GM18907 (cell line): ENCODE results near the gene LIME1.

Experiments
- ATAC-seq: cut with Tn5 transposase; IDR thresholded peaks from one replicate; pipeline ENCODE4 v1.9.1; 2021; ENCODE audit warnings: mild to moderate bottlenecking, moderate library complexity; ENCODE audit not compliant: unreplicated experiment

The LIME1 gene

DNA sequence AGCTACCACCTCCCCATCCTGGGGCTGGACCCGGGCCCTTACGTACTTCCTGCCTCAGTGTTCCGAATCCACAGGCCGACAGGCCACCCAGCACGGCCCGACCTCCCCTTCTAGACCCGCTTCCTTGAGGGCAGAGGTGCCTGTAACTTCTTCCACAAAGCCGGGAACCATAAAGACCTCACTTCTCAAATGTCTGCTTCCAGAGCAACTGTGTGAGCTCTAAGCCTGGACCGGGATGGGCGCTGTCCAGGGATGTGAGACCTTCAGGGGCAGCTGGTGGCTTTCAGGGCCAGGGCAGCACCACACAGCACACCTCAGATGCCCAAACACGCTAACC, 12.4 kb downstream of the LIME1 start:
- ATAC-seq: no peak

DNA sequence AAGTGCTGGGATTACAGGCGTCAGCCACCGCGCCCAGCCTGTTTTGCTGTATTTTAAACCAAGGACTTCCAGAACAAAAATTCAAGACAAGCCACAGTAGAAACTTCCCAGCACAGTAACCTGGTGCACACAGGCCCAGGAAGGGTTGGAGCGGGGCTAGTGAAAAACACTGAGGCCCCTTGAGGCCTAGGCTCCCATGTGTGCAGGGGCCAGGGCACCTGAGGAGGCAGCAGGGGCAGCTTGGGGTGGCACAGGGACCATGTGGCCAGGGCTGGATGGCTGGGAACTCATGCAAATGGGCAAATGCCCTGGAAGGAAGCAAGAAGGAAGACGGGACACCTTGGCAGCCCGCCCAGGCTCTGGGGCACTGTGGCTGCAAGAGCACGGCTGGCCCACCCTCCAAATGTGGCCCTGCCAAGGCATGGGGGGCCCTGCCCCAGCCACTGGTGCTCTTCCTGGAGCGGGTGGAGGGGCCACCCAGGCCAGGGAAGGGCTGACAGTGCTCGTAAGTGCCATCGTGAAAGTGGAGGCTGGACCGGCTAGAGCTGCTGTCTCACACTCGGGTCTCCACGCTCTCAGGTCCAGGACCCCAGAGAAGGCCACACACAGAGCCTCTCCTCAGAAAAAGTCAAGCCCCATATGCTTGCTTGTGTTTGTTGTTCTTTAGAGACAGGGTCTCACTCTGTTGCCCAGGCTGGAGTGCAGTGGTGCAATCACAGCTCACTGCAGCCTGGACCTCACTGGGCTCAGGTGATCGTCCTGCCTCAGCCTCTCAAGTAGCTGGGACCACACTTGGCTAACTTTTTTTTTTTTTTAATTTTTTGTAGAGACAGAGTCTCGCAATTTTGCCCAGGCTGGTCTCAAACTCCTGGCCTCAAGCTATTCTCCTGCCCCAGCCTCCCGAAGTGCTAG, 13.4 kb downstream of the LIME1 start:
- ATAC-seq: no peak

DNA sequence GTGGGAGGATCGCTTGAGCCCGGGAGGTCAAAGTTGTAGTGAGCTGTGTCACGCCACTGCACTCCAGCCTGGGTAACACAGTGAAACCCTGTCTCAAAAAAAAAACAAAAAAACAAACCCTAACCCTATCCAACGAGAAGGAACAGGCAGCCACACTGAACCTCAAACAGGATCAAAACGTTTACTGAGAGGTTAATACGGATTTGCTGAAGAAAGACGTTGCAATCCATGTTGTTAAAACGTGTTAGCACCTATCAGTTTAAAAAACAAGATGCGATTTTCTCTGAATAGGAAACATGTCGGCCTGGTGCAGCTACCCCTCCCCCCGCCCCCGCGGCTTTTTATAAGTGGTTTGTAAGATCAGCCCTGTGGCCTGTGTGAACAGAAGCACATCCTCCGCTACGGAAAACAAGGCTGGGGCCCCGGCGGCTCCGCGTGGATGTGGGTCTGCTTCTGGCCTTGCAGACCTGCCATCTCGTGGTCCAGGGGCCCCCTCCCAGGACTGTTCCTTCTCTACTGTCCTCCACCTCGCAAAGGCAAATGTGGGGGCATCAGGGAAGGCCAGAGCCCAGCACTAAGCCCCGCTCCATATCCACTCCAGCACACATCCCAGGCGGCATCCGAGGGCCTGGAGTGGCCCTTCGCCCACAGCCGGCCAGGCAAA, 14.5 kb downstream of the LIME1 start:
- no peak for ATAC-seq

DNA sequence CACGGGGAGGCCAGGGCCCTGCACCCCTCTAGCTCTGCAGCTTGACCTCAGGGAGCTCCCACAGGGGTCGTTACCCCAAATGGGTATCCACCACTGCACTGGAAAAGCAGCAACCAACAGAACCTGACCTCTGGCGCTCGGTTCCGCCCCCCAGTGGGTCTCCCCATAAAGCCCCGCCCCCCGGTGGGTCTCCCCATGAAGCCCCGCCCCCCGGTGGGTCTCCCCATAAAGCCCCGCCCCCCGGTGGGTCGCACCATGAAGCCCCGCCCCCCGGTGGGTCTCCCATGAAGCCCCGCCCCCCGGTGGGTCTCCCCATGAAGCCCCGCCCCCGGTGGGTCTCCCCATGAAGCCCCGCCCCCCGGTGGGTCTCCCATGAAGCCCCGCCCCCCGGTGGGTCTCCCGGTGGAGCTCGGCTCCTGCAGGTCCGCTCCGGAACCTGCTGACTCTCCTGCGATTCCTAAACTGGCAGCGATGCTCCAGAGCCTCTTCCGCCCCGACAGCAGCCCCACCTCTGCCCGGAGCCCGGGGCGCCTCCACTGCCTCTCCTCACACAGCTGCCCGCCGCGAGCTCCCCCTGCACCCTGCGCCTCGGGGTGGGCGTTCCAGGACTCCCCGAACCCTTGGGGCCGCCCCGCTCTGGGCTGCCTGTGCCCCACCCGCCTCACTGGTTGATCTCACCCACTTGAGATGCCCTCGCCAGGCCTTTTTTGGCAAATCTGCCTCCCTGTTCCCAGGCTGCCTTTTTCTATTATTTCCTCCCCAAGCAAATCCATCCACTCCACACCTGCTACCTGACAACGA, 15.2 kb downstream of the LIME1 start:
- no peak for ATAC-seq

DNA sequence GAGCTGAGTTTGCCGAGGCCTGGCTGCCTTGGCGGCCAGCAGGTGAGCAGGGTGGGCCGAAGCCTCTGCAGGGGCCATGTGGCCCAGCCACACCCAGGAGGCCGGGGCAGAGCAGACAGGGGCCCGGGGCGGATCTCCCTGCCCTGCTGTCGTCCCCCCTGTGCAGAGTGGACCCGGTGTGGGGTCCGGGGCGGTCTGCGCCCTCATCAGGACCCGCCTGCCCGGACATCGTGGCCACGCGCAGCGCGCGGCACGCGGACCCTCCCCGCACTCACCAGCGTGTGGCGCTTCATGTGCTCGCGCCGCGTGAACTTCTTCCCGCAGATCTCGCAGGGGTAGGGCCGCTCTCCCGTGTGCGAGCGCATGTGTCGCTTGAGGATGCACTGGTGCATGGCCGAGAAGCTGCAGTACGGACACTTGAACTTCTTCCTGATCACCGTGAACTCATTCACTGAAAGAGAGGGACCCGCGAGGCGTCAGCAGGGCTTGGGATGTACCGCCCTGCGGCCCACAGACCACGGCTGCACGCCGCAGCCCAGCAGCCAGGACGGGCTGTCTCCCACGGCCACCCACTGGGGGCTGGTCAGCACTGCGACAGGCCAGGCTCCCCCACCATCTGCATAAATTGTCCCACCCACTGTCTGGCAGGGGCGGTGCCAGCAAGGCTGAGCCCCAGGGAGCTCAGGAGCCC, 16.1 kb downstream of the LIME1 start:
- ATAC-seq: no peak

DNA sequence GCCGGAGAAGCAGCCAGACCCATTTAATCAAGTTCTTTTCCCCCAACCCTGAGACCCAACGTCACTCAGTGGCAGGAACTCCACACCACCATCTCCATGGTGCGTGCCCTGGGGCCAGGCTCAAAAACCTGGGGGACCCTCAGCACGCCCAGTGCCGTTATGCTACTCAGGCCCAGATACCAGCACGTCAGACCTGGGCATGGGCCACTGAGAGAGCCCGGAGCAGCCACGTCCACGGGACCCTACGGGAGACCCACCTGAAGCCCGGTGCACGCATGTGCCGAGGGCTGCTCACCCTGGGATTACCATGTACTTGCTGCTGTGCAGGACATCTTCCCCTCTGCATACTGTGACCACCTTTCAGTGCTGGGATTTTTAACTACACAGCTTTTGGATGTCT, 16.9 kb downstream of the LIME1 start:
- ATAC-seq: no peak

DNA sequence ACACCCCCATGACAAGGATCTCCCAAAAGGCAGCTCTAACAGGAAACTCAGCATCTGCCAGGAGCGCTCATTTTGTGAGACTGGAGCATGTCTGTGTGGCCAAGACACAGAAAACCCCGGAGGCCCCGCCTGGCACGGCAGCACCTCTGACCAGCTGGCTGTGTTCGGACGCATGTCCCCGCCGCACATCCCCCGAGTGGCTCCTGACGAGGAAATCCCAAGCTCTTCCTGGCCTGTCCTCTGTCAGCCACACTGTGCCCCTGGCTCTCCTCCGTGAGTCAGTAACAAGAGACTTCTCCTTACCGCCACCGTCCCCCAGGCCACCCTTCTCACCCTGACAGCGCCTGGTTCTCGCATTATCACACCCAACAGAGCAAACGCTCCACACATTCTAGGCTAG, 17.5 kb downstream of the LIME1 start:
- ATAC-seq: no peak

DNA sequence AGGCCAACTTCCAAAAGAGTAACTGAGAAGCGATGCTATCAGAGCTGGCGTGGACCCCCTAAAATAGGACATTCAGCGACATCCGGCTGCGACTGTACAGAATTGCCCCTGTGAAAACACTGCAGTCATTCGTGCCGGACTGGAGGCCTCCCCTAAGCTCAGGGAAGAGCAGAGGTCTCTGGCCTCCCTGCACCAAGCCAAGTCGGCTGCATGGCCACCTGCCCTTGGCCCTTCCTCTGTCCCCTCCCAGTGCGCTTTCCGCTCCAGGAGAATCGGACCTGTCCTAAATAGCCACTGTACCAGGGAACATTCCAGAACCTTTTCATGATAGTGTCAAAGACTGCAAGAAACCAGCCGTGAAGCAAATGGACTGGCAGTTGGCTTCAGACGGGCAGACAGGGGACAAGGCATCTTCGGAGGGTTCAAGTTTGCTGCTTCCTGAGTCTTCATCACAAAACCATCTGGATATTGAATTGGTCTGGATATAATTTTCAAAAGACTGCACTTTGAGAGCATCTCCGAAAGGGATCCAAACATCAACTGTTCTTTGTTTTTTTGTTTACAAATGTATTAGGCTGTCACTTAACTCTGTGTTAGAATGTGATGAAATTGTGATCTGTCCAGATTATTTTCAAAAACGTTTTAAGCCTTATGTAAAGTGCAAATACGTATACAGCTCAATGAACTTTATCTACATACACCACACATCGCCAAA, 19.6 kb downstream of the LIME1 start:
- no peak for ATAC-seq

DNA sequence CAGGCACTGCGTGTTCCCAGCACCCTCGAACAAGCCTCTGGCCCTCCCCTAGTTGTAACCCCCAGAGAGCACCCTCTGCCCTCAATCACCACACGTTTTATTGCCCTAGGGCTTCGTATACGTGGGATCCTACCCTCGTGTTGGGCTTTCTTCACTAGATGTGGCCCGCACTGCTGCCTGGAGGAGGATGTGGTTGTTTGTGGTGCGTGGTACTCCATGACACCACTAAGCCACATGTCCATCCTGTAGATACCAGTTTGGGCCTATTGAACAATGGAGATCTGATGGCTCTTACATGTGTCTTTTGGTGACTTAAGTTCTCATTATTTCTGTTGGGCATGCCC, 20.2 kb downstream of the LIME1 start:
- no peak for ATAC-seq

DNA sequence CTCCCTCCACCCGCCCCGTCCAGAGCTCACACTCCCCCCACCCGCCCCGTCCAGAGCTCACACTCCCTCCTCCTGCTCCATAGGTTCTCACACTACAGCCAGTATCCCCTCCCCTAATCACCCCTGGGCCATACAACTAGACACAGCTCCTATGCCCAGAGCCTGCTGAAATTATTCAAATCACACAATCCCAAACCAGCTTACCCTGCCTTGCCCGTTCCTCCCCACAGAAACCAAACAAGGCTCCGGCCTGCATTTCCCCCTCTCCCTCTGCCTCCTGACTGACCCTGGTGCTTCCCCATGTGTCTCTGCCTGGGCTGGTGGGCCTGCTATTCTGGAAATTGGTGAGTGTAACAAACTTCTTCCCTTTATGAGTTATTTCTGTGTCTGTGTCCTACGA, 21.7 kb downstream of the LIME1 start:
- no peak for ATAC-seq

DNA sequence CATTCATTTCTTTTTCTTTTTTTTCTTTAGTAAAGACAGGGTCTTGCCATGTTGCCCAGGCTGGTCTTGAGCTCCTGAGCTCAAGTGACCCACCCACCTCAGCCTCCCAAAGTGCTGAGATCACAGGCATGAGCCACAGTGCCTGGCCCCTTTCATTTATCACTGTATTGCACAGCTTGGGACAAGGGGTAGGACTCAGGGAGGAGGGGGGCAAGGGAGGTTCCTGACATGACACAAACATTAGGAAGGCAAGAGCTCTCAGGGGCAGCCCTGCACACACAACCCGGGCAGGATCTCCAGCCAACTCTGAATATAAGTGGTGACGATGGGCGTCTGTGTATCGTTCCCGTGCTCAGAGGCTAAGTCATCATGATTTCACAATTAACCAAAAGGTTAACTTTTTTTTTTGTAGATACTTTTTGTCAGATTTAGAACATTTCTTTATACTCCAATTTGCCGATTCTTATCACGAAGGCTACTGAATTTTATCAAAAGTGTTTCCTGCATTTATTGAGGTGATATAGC, 23.0 kb downstream of the LIME1 start:
- no peak for ATAC-seq

DNA sequence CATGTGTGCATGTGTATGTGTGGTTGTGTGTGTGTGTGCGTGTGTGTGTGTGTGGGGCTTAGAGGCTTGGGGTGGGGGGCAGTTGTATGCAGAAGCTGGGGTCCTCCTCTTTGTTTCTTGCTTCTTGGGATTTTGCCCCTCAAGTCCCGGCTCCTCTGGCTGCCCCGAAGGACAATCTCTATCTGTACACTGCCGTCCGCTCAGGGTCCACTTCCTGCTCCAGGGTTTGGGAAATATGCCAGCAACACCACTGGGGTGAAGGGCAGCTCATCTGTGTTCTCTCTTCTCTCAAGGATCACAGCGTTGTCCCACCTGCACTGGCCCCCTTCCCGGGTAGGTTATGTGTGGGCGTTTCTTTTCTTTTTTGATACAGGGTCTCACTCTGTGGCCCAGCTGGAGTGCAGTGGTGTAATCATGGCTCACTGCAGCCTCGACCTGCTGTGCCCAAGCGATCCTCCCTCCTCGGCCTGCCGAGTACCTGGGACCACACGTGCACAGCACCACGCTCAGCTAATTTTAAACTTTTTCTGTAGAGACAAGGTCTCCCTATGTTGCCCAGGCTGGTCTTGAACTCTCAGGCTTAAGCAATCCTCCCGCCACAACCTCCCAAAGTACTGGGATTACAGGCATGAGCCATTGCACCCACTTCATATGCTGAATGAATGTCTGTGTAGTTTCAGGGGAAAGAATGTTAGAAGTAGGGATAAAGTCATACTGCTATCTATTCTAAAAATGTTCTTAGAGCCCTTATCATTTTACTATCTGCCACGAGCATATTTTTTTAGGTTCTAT, 28.8 kb downstream of the LIME1 start:
- ATAC-seq: no peak

DNA sequence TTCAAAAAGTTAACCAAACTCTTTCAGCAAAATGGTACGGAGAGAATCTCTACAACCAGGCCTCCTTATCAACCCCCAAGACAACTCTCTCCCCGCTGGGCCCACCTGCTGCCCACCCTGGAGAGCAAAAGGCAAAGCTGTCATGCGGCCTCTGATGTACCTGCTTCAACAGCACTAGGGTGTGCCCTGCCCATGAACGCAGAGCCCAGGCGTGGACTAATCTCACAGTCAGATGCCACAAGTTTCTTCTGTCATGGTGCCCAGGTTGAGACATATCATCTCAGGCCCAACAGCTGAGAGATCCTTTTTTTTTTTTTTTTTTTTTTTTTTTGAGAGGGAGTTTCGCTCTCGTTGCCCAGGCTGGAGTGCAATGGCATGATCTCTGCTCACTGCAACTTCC, 29.4 kb downstream of the LIME1 start:
- ATAC-seq: no peak

DNA sequence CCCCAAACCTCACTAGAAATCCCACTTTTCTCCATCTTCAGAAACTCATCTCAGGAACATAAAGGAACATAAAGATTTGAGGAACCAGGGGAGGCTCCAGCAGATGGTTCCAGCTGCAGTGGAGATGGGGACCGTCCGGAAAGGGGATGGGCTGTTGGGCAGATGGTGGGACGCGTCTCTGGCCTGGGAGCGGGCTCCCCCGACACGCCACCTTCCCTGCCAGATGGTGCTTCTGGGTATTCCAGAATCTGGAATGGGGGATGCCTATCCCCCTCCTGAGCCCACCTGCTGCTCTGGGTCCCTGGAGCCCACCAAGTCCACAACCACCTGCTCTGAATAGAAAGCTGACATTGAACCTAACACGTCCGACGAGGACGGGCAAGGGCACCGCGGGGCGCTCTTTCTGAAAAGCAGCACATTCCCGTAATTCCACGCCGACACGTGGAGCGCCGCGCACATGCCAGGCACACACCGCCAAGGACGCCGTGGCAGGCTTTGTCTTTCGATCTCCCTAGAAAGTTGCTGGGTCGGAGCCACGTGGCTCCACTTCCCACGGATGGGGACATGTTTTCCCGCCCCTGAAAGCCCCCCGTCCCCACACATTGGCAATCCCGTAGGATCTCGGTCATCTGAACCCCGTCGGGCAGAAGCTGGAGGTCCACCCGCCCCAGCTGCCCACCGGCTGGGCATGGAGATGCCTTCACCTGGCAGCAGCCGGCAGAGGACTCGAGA, 30.4 kb downstream of the LIME1 start:
- no peak for ATAC-seq

DNA sequence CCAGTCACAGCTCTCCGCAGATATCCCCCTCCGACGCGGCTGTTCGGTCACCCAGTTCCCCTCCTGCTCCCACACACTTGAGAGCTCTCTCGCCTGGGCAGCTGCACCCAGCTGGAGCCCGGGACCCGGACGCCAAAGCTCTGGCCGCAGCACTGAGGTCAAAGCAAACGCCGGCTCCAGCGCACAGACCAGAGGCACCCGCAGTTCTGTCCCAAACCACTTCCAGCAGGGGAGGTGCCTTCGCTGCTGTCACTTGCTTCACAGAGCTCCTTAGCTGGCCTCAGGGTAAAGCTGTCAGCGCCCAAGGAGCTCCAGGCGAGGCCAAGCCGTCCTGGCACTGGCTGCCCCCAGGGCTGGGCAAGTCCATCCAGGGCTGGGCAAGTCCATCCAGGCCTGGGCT, 31.0 kb downstream of the LIME1 start:
- no peak for ATAC-seq

DNA sequence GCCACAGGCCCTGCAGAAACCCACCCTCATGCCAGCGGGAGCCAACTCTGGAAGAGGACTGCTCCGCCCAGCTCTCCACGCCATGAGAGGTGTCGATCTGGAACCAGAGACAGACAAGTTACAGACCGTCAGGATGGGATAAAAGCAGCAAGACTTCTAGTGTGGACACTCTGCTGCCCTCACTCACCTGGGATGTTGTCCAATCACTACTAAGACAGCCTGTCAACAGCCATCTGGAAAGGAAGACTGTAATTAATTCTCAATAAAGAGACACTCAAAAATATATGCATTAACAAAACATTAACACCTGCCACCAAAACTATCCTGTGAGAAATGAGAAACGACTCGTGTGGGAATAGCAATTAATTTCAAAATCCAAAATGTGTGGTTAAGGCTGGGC, 31.4 kb downstream of the LIME1 start:
- ATAC-seq: no peak

DNA sequence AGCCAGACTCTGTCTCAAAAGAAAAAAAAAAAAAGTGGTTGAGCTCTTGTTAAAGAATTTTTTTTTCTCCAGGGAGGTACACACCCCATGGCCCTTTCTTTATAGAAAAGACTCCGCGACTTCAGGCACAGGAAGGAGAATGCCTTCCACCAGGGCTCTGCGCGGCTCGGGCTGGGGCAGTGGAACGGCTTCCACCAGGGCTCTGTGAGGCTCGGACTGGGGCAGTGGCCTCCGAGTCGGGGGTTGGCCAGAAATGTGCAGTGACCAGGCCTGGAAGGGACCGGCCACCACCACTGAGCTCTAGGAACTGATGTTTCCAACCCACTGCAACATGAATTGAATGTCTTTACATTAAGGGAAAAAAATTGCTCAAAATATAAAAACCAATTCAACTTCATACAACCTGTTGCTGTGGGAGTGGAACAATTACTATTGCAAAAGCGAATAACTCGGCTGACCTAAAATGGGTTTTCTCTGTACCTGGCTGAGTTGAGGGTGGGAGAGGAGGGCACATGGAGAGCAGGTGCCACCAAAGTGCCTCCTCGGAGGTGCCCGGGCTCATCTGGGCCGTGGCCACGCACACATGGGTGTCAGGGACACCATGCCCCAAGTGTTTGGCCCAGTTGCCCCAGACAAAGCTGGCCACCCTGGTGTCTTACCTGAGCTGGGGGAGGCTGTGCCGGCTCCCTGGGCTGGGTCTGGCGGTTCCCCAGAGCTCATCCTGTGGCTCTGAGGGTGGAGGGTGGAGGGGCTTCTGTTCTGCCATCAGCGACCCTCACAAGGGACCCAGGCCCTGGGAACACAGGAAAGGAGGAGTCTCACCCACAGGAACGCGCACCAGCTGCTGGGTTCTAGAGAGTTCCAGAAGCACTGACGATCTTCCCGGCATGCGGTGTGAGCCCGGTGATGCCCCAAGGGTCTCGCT, 32.4 kb downstream of the LIME1 start:
- no peak for ATAC-seq
